HFF-Myc (cell line): ENCODE data around the gene OR2B3.

Experiments used
- DNase-seq: peaks from one replicate; pipeline ENCODE4 v3.0.0-alpha.2; 2011; ENCODE audit warnings: low read depth; ENCODE audit errors: extremely low read depth
- H3K4me3 ChIP-seq: replicated peaks from 2 replicates; pipeline ENCODE4 v1.5.1; 2011; ENCODE audit warnings: low read depth, mild to moderate bottlenecking, control low read depth, low read length
- TF ChIP-seq, protein P1 (sequence below): IDR thresholded peaks from 2 replicates; pipeline ENCODE4 v1.5.1; 2012; ENCODE audit warnings: mild to moderate bottlenecking, low read depth, low read length, control low read depth; ENCODE audit errors: missing control alignments

The OR2B3 gene

DNA sequence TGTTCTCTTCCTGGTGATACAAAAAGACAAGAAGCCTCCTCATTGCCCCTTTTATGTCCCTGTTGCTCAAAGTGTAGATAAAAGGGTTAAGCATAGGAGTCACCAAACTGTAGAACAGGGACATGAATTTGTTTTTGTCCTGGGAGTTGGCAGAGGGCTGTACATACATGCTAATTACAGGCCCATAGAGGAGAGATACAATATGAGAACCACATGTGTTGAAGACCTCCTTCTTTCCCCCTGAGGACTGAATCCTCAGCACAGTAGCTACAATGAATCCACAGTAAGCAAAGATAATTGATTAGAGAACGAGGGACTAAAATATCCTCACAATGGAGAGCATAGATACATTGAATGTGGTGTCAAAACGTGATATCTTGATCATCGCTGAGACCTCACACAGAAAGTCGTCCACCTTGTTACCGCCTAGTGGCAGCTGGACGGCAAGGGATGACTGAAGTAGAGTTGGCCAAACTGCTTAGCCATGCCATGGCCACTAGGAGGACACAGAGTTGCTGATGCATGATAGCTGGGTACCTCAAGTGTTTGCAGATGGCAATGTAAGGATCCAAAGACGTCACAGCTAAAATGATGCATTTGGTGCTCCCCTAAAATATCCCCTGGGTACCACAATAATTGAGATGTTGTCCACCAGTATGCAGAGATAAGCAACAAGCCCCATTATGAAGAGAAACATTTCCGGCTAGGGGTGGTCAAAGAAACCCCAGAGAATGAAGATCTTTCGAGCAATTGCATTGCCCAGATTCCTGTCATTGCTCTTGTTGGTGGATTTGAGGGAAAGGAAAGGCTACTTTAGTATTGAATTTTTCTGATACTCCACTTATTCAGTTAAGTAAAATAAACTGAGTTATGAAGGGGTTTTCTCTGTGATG lies 15.0 kb downstream of the OR2B3 start:
- TF ChIP-seq, protein P1, sequence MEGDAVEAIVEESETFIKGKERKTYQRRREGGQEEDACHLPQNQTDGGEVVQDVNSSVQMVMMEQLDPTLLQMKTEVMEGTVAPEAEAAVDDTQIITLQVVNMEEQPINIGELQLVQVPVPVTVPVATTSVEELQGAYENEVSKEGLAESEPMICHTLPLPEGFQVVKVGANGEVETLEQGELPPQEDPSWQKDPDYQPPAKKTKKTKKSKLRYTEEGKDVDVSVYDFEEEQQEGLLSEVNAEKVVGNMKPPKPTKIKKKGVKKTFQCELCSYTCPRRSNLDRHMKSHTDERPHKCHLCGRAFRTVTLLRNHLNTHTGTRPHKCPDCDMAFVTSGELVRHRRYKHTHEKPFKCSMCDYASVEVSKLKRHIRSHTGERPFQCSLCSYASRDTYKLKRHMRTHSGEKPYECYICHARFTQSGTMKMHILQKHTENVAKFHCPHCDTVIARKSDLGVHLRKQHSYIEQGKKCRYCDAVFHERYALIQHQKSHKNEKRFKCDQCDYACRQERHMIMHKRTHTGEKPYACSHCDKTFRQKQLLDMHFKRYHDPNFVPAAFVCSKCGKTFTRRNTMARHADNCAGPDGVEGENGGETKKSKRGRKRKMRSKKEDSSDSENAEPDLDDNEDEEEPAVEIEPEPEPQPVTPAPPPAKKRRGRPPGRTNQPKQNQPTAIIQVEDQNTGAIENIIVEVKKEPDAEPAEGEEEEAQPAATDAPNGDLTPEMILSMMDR: peak; percentile 71
- DNase-seq: peak; percentile 2
- H3K4me3 ChIP-seq: no peak overlapping the region

DNA sequence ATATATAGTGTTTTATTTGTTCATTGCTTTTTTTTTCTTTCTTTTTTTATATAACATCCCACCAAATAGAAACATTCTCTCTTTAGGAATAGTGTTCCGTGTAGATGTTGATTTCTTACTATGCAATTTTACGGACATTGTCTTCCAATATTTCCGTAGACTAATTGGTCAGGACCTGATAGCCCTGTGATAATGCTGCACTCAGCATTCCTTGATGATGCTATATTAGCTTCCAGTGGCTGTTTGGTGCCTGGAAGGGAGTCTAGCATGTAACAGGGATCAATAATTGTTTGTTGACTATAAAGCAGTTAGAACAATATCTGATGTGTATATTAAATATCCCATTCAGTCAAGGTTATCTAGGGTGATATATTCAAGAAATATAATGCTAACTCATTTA lies 35.4 kb downstream of the OR2B3 start:
- no peak overlapping the region for H3K4me3 ChIP-seq
- DNase-seq: no peak
- TF ChIP-seq, protein P1: no peak

- no peak for DNase-seq
- TF ChIP-seq, protein P1: no peak
- no peak within 1 kb of the TSS for H3K4me3 ChIP-seq
These were observed 42.0 kb downstream of the OR2B3 start, which contains the start of gene OR2W1 for GRCh38 chr6:29045075-29045474. Gene OR2W1, minus strand, starts transcription at chr6:29045175. Its CDS starts 0 bp downstream, at chr6:29045175.
